NB4 (cell line): Measurements from ENCODE around the gene DGKH.

ENCODE experiments used
- CTCF ChIP-seq: IDR thresholded peaks from one replicate; pipeline ENCODE4 v1.5.1; 2012; ENCODE audit warnings: low read depth, low read length
- POLR2A ChIP-seq: IDR thresholded peaks from 2 replicates; pipeline ENCODE4 v1.6.1; 2011; ENCODE audit warnings: mild to moderate bottlenecking; ENCODE audit not compliant: insufficient read length; ENCODE audit errors: extremely low read depth

GRCh38 chr13:42065414-42065813 lies 17.0 kb downstream of the DGKH start:
- TF ChIP-seq CTCF (no peak), POLR2A (no peak)
